ENCODE data around the gene RDH5.

GRCh38 chr12:55715169-55715764, 4.9 kb upstream of the RDH5 start:
- TF ChIP-seq CTCF (IDR thresholded peaks at IDR 0.05; ENCODE audit: insufficient read depth, low read length, poor library complexity, severe bottlenecking) (no peak), EZH2phosphoT487 (conservative IDR thresholded peaks at IDR 0.05; ENCODE audit: low read length) (no peak)

Data from SU-DHL-6 (cell line).